ENCODE measurements around the gene IL12RB2. TPM values are rescaled to one million over a fixed set of nuclear protein-coding genes. Genes with fewer than 3 reads are reported as not detected.
A peak's percentile ranks its signal among the peaks of the same experiment; 100 is the strongest.
"Not testable (repeated sequence)": the region's sequence is repeated elsewhere in the genome, so short reads cannot be mapped to it uniquely, and the experiment has no call there.

Gene IL12RB2
- total RNA-seq, 4 donors from 2014 or later: 0.50 to 2.8 (median 1.7) TPM; not detected in 1

DNA sequence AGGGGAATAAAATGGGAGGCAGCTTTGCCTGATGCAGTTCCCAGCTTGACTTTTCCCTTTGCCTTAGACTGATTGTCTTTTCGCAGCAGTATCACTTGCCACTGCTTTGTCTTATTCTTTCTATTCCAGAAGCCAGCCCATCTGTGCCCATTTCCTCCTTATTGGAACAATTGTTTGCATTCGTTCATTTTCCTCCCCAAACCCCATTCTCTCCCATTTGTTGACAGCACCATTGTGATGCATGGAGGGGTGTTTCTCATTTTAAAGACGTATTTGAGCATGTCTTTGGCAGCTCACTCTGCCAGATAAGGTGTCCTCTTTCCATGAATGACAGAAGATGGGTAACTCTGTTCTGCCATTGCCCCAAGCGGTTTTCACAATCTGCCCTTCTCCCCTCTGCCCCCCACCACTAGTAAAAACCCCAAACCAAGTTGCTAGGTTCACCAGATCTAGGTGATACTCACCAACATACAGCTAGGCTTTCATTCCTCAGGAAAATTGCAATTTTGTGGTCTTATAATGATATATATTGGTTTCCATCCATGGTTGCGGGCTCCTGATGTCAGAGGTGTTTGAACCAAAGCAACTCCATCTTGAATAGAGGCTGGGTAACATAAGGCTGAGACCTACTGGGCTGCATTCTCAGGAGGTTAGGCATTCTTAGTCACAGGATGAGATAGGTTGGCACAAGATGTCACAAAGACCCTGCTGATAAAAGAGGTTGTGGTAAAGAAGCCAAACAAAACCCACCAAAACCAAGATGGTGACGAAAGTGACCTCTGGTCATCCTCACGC lies 91.7 kb downstream of the IL12RB2 start:
- no peak for TF ChIP-seq POLR2AphosphoS5 (IDR thresholded peaks at IDR 0.05)
- 72 to 73% methylated on average over 6 to 7 of the region's 7 CpGs for WGBS, 2 donors (ENCODE audit: low coverage in 1 of 2)
- ATAC-seq: no peak
- H3K27me3 ChIP-seq: no peaks in the 10 kb centered on the region
- H3K9me3 ChIP-seq: no peaks in the 10 kb centered on the region
- H3K4me3 ChIP-seq: no peak overlapping the region
- no peak overlapping the region for H3K27ac ChIP-seq
- peaks cover 0 to 19% of the 10 kb centered on the region in 2 donors for H3K36me3 ChIP-seq
- no peaks in the 10 kb centered on the region for H3K4me1 ChIP-seq

DNA sequence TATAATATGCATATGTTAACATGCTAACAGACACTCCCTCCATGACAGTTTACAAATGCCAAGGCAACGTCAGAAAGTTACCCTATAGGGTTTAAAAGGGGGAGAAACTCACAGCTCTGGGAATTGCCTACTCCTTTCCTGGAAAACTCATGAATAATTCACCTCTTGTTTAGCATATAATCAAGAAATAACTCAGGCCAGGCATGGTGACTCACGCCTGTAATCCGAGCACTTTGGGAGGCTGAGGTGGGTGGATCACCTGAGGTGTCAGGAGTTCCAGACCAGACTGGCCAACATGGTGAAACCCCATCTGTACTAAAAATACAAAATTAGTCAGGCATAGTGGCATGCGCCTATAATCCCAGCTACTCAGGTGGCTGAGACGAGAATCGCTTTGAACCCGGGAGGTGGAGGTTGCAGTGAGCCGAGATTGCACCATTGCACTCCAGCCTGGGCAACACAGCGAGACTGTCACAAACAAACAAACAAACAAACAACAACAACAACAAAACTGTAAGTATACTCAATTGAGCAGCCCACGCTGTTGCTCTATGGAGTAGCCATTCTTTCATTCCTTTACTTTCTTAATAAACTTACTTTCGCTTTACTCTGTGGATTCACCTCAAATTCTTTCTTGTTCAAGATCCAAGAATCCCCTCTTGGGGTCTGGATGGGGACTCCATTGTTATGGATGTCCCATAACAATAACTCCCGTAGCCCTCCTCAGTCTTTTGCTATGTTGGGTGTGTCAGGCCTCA lies 92.5 kb downstream of the IL12RB2 start:
- ATAC-seq, H3K9me3 ChIP-seq, H3K4me3 ChIP-seq, H3K27me3 ChIP-seq, H3K27ac ChIP-seq, H3K4me1 ChIP-seq: not testable (repeated sequence)
- peaks cover 0 to 11% of the 10 kb centered on the region in 2 donors for H3K36me3 ChIP-seq
- WGBS, 2 donors (ENCODE audit: low coverage in 1 of 2): 81 to 84% methylated on average over 6 to 10 of the region's 12 CpGs

DNA sequence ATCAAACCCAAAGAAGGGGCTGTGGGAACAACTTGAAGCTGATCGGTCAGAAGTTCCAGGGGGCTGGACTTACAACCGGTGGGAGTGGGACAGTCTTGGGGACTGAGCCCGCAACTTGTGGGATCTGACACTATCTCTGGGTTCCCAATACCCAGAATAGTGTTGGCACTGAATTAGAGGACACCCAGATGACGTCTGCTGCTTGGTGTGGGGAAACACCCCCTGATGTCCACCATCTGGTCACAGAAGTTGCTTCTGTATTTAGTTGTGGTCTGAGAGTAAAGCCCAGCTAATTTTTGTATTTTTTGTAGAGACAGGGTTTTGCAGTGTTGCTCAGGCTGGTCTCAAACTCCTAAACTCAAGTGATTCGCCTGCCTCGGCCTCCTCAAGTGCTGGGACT lies 93.8 kb downstream of the IL12RB2 start:
- Histone ChIP-seq H3K4me1 (peaks cover 0 to 12% (median 0%) of the 10 kb centered on the region in 3 donors), H3K27ac (no peak overlapping the region), H3K36me3 (peaks cover 0 to 3% of the 10 kb centered on the region in 2 donors), H3K4me3 (no peak overlapping the region), H3K9me3 (no peaks in the 10 kb centered on the region), H3K27me3 (no peaks in the 10 kb centered on the region)
- no peak for ATAC-seq
- WGBS, 2 donors (ENCODE audit: low coverage in 1 of 2): 56 to 78% methylated on average over 3 to 4 of the region's 6 CpGs
- TF ChIP-seq POLR2A (IDR thresholded peaks at IDR 0.05): no peak
- TF ChIP-seq, protein P1, sequence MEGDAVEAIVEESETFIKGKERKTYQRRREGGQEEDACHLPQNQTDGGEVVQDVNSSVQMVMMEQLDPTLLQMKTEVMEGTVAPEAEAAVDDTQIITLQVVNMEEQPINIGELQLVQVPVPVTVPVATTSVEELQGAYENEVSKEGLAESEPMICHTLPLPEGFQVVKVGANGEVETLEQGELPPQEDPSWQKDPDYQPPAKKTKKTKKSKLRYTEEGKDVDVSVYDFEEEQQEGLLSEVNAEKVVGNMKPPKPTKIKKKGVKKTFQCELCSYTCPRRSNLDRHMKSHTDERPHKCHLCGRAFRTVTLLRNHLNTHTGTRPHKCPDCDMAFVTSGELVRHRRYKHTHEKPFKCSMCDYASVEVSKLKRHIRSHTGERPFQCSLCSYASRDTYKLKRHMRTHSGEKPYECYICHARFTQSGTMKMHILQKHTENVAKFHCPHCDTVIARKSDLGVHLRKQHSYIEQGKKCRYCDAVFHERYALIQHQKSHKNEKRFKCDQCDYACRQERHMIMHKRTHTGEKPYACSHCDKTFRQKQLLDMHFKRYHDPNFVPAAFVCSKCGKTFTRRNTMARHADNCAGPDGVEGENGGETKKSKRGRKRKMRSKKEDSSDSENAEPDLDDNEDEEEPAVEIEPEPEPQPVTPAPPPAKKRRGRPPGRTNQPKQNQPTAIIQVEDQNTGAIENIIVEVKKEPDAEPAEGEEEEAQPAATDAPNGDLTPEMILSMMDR (IDR thresholded peaks at IDR 0.05): no peak
- TF ChIP-seq POLR2AphosphoS5 (IDR thresholded peaks at IDR 0.05): no peak
- TF ChIP-seq EP300 (IDR thresholded peaks at IDR 0.05): no peak

DNA sequence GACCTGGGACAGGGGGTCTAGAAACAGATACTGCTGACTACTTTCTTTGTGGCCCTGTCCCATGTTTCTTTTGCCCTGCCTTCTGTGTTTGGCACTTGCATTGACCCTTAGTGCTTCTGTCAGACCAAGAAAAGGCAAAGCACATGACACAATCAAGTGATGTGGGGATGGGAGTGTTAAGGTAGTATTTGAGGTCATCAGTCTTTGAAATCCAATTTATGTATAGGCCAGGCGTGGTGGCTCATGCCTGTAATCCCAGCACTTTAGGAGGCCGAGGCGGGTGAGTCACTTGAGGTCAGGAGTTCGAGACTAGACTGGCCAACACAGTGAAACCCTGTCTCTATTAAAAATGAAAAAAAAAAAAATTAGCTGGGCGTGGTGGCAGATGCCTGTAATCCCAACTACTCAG lies 96.5 kb downstream of the IL12RB2 start:
- 58 to 70% methylated on average over 5 of the region's 5 CpGs for WGBS, 2 donors (ENCODE audit: low coverage in 1 of 2)
- TF ChIP-seq POLR2A (IDR thresholded peaks at IDR 0.05) (no peak), EP300 (IDR thresholded peaks at IDR 0.05) (no peak), POLR2AphosphoS5 (IDR thresholded peaks at IDR 0.05) (no peak)
- TF ChIP-seq, protein P1 (IDR thresholded peaks at IDR 0.05): no peak
- ATAC-seq: no peak
- Histone ChIP-seq H3K36me3 (peaks cover 0 to 9% of the 10 kb centered on the region in 2 donors), H3K4me3 (no peak overlapping the region), H3K27ac (no peak overlapping the region), H3K27me3 (no peaks in the 10 kb centered on the region), H3K4me1 (peaks cover 0 to 19% (median 0%) of the 10 kb centered on the region in 3 donors), H3K9me3 (no peaks in the 10 kb centered on the region)

DNA sequence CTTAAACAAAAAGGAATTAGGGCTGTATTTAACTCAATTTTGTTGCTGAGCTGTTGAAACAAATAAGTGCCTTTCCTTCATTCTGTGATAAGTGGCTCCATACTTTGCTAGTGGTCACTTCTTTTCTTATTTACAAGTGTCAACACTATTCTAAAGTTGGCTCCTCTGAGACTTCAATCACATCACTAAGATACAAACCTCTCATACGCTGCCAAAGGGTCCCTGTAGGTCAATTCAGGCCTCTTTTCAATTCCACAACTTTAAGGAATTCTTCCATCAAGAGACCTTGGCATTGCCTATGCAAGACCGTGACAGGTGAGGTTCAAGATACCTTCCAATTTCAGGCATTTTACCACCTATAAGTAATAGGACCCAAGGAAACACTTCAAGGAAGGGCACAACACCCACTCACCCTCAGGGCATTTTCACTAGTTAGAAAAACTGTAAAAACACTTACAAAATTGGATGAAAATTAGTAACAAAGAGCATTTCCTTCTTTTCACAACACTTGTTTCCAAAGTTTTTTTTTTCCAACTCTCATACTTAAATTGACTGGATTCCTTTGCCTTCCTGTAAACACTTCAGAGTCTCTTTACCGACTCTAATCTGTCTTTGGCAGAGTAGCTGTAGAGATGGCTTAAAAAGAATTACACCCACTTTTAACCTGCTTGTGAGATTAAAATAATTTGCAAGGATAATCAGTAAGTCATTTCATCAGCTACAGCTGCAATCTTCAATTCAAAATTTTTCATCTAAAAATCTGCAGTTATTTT lies 98.0 kb downstream of the IL12RB2 start:
- no peaks in the 10 kb centered on the region for H3K9me3 ChIP-seq
- 17 to 40% methylated on average over 1 to 2 of the region's 3 CpGs for WGBS, 2 donors (ENCODE audit: low coverage in 1 of 2)
- H3K36me3 ChIP-seq: peaks cover 0 to 21% of the 10 kb centered on the region in 2 donors
- ATAC-seq: no peak
- TF ChIP-seq POLR2A (IDR thresholded peaks at IDR 0.05) (no peak), POLR2AphosphoS5 (IDR thresholded peaks at IDR 0.05) (peak; percentile 5)
- H3K27ac ChIP-seq: peak overlapping the region in 2 of 4 donors; percentile 6 to 15
- H3K27me3 ChIP-seq: no peaks in the 10 kb centered on the region
- no peak overlapping the region for H3K4me3 ChIP-seq
- H3K4me1 ChIP-seq: peaks cover 0 to 19% (median 0%) of the 10 kb centered on the region in 3 donors

DNA sequence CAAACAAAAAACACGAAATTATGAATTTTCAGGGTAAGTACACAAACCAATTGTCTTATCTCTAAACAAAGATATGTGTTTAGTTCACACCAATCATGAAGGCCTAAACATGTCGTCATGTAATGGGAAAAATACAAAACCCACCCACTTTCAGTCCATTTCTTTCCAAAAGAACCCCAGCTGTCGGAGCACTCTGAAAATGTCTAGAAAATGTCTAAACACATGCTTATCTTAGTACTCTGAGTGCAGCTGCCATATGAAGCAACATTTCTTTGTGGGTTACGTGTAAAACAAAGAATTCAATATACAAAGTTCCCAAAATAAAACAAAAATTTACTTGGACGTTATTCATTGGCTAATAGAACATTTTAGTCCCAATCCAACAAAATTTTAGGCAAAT lies 99.8 kb downstream of the IL12RB2 start:
- Histone ChIP-seq H3K27me3 (no peaks in the 10 kb centered on the region), H3K9me3 (no peaks in the 10 kb centered on the region), H3K36me3 (peaks cover 0 to 39% of the 10 kb centered on the region in 2 donors), H3K27ac (peak overlapping the region in 3 of 4 donors; percentile 0 to 35 (median 32)), H3K4me1 (peaks cover 0 to 19% (median 0%) of the 10 kb centered on the region in 3 donors), H3K4me3 (no peak overlapping the region)
- TF ChIP-seq POLR2A (IDR thresholded peaks at IDR 0.05) (no peak), POLR2AphosphoS5 (IDR thresholded peaks at IDR 0.05) (no peak), EP300 (IDR thresholded peaks at IDR 0.05) (no peak)
- TF ChIP-seq, protein P1 (IDR thresholded peaks at IDR 0.05): no peak
- ATAC-seq: no peak
- 55 to 71% methylated on average over 5 of the region's 5 CpGs for WGBS, 2 donors (ENCODE audit: low coverage in 1 of 2)
